Mesenchymal stem cell (in vitro differentiated cells and primary cell): ENCODE data around the gene TP53INP2. TPM values are rescaled to one million over a fixed set of nuclear protein-coding genes. Genes with fewer than 3 reads are reported as not detected.
"Not testable (repeated sequence)": the region's sequence is repeated elsewhere in the genome, so short reads cannot be mapped to it uniquely, and the experiment has no call there.

ENCODE experiments used
- DNase-seq: peaks from one replicate; pipeline ENCODE4 v3.0.0-alpha.2; 2013
- H2AFZ ChIP-seq: one replicate; pipeline ENCODE4 v1.6.1; 2013; ENCODE audit warnings: low read depth, mild to moderate bottlenecking, control low read depth, inconsistent platforms, low read length, moderate library complexity
- H2AK5ac ChIP-seq: 2 replicates; pipeline ENCODE4 v1.6.1; 2013; ENCODE audit warnings: low read length, moderate library complexity, mild to moderate bottlenecking, inconsistent platforms; ENCODE audit not compliant: severe bottlenecking
- H2BK120ac ChIP-seq: one replicate; pipeline ENCODE4 v1.6.1; 2013; ENCODE audit warnings: low read depth, mild to moderate bottlenecking, inconsistent platforms, low read length, moderate library complexity
- H2BK12ac ChIP-seq, 2 experiments: one replicate each; pipeline ENCODE4 v1.6.1; 2013; ENCODE audit warnings: inconsistent platforms in 2 of 2, low read length in 2 of 2, mild to moderate bottlenecking in 2 of 2, moderate library complexity in 2 of 2, control low read depth in 1 of 2
- H2BK15ac ChIP-seq: one replicate; pipeline ENCODE4 v1.6.1; 2013; ENCODE audit warnings: mild to moderate bottlenecking, low read depth, inconsistent platforms; ENCODE audit not compliant: poor library complexity, severe bottlenecking
- H2BK5ac ChIP-seq: 2 replicates; pipeline ENCODE4 v1.6.1; 2013; ENCODE audit warnings: low read depth, mild to moderate bottlenecking, low read length, control low read depth, inconsistent platforms; ENCODE audit not compliant: poor library complexity, severe bottlenecking
- H3K14ac ChIP-seq, 2 experiments: one replicate each; pipeline ENCODE4 v1.6.1; 2013; ENCODE audit warnings: inconsistent platforms in 2 of 2, low read length in 2 of 2, control low read depth in 1 of 2, mild to moderate bottlenecking in 1 of 2, moderate library complexity in 1 of 2
- H3K18ac ChIP-seq, 2 experiments: one replicate each; pipeline ENCODE4 v1.6.1; 2013; ENCODE audit warnings: inconsistent platforms in 2 of 2, low read length in 2 of 2, control low read depth in 1 of 2, low read depth in 1 of 2, mild to moderate bottlenecking in 1 of 2
- H3K23ac ChIP-seq, 2 experiments: one replicate each; pipeline ENCODE4 v1.6.1; 2013; ENCODE audit warnings: inconsistent platforms in 2 of 2, low read length in 2 of 2, mild to moderate bottlenecking in 2 of 2, moderate library complexity in 2 of 2, control low read depth in 1 of 2
- H3K27ac ChIP-seq: 2 replicates; pipeline ENCODE4 v1.5.1; 2013; ENCODE audit warnings: mild to moderate bottlenecking, moderate library complexity, low read length, control low read depth, inconsistent platforms; ENCODE audit not compliant: poor library complexity, severe bottlenecking
- H3K27me3 ChIP-seq, 2 experiments: 2 replicates each; pipeline versions ENCODE4 v1.6.1 to v1.7.0; 2013; ENCODE audit warnings: low read length in 2 of 2, mild to moderate bottlenecking in 2 of 2, moderate library complexity in 2 of 2, control low read depth in 1 of 2, inconsistent platforms in 1 of 2; ENCODE audit not compliant: control insufficient read depth in 1 of 2, insufficient read depth in 1 of 2
- H3K36me3 ChIP-seq, 2 experiments: 2 replicates each; pipeline versions ENCODE4 v1.6.1 to v1.7.0; 2013; ENCODE audit warnings: low read length in 2 of 2, control low read depth in 1 of 2, inconsistent platforms in 1 of 2, low read depth in 1 of 2, mild to moderate bottlenecking in 1 of 2; ENCODE audit not compliant: insufficient read depth in 2 of 2, control insufficient read depth in 1 of 2
- H3K4ac ChIP-seq, 2 experiments: one replicate each; pipeline ENCODE4 v1.6.1; 2013; ENCODE audit warnings: inconsistent platforms in 2 of 2, low read length in 2 of 2, mild to moderate bottlenecking in 2 of 2, moderate library complexity in 2 of 2, control low read depth in 1 of 2, low read depth in 1 of 2
- H3K4me1 ChIP-seq: 2 replicates; pipeline ENCODE4 v1.6.1; 2013; ENCODE audit warnings: low read depth, low read length, control low read depth; ENCODE audit not compliant: control insufficient read depth, insufficient read depth
- H3K4me2 ChIP-seq: 2 replicates; pipeline ENCODE4 v1.6.1; 2013; ENCODE audit warnings: low read length, mild to moderate bottlenecking, inconsistent platforms; ENCODE audit not compliant: poor library complexity, severe bottlenecking
- H3K4me3 ChIP-seq, 2 experiments: 2 replicates each; pipeline versions ENCODE4 v1.5.1 to v1.7.0; 2013; ENCODE audit warnings: low read length in 2 of 2, mild to moderate bottlenecking in 2 of 2, control low read depth in 1 of 2, low read depth in 1 of 2; ENCODE audit not compliant: insufficient read depth in 1 of 2
- H3K79me1 ChIP-seq: replicated peaks from 2 replicates; pipeline ENCODE4 v1.6.1; 2013; ENCODE audit warnings: mild to moderate bottlenecking, control low read depth, low read length, inconsistent platforms; ENCODE audit not compliant: poor library complexity, severe bottlenecking
- H3K9ac ChIP-seq: 2 replicates; pipeline ENCODE4 v1.7.0; 2013; ENCODE audit warnings: mild to moderate bottlenecking, low read length, moderate library complexity
- H3K9me3 ChIP-seq: 2 replicates; pipeline ENCODE4 v1.7.0; 2013; ENCODE audit warnings: mild to moderate bottlenecking, low read length; ENCODE audit not compliant: control insufficient read depth
- H4K8ac ChIP-seq: one replicate; pipeline ENCODE4 v1.6.1; 2013; ENCODE audit warnings: inconsistent platforms, mild to moderate bottlenecking, low read length, moderate library complexity
- H4K91ac ChIP-seq: one replicate; pipeline ENCODE4 v1.6.1; 2013; ENCODE audit warnings: mild to moderate bottlenecking, low read length, inconsistent platforms
- WGBS: methylation state at CpG from one replicate; pipeline ENCODE4 v1.1.7; 2013; ENCODE audit warnings: mixed read lengths; 5-methylcytosine and 5-hydroxymethylcytosine counted together
- polyA plus RNA-seq, 2 experiments: library from polyadenylated mRNA; stranded (reverse); fragments of 200-250 nt; gene quantifications; one replicate each; pipeline ENCODE4 v1.2.3, GENCODE V29; 2013

Gene TP53INP2
- 44.3 TPM for polyA plus RNA-seq (2013, experiment 1 of 2)
- 41.7 TPM for polyA plus RNA-seq (2013, experiment 2 of 2)

- Histone ChIP-seq H3K4me1 (peaks cover 17% of the 10 kb centered on the region), H3K36me3 (peaks cover 0 to 4% of the 10 kb centered on the region in 2 experiments), H2BK15ac (peak within 1 kb of the TSS; percentile 90), H2AK5ac (no peak within 1 kb of the TSS), H3K14ac (peak within 1 kb of the TSS in 1 of 2 experiments; percentile 78), H3K79me1 (peaks cover 10% of the 10 kb centered on the region), H2AFZ (peak within 1 kb of the TSS; percentile 30), H3K23ac (no peak within 1 kb of the TSS), H3K27ac (peak within 1 kb of the TSS; percentile 36), H2BK12ac (peak within 1 kb of the TSS in 1 of 2 experiments; percentile 57), H3K18ac (peak within 1 kb of the TSS; percentile 96 to 98), H3K4me2 (peak within 1 kb of the TSS; percentile 99), H3K27me3 (peaks cover 0 to 11% of the 10 kb centered on the region in 2 experiments), H3K4ac (peak within 1 kb of the TSS; percentile 77 to 90), H4K8ac (peak within 1 kb of the TSS; percentile 81), H3K9me3 (no peaks in the 10 kb centered on the region), H3K9ac (peak within 1 kb of the TSS; percentile 92), H2BK120ac (peak within 1 kb of the TSS; percentile 29), H3K4me3 (peak within 1 kb of the TSS; percentile 83 to 88), H4K91ac (peak within 1 kb of the TSS; percentile 94), H2BK5ac (no peak within 1 kb of the TSS)
- WGBS: 2% methylated on average over 69 of the region's 82 CpGs
- DNase-seq: peak; percentile 95
These were observed at the start of gene TP53INP2 for GRCh38 chr20:34704177-34705007. Gene TP53INP2, plus strand, starts transcription at chr20:34704344. Its CDS starts 4,396 bp downstream, at chr20:34708740.

GRCh38 chr20:34658654-34659053, 45.5 kb upstream of the TP53INP2 start:
- H3K4ac ChIP-seq, H3K23ac ChIP-seq, H3K4me3 ChIP-seq, H3K4me2 ChIP-seq, H2BK12ac ChIP-seq, H3K4me1 ChIP-seq, DNase-seq, H3K18ac ChIP-seq, H2BK5ac ChIP-seq, H2BK120ac ChIP-seq, H3K79me1 ChIP-seq, H3K36me3 ChIP-seq, H3K14ac ChIP-seq, H3K27me3 ChIP-seq, H4K8ac ChIP-seq, H3K27ac ChIP-seq, H2AK5ac ChIP-seq, H3K9ac ChIP-seq, H2AFZ ChIP-seq, H2BK15ac ChIP-seq, H4K91ac ChIP-seq, H3K9me3 ChIP-seq: not testable (repeated sequence)
- 100% methylated on average over 10 of the region's 31 CpGs for whole genome bisulfite sequencing

GRCh38 chr20:34661811-34662210, 42.3 kb upstream of the TP53INP2 start:
- not testable (repeated sequence) for H3K36me3 ChIP-seq, H3K9me3 ChIP-seq, H2BK12ac ChIP-seq, H3K14ac ChIP-seq, H3K23ac ChIP-seq, H3K9ac ChIP-seq, H3K27ac ChIP-seq, H3K18ac ChIP-seq, H3K27me3 ChIP-seq, H3K4me1 ChIP-seq, H4K91ac ChIP-seq, H2BK5ac ChIP-seq, H2BK120ac ChIP-seq, H3K4ac ChIP-seq, H4K8ac ChIP-seq, H3K4me2 ChIP-seq, H3K4me3 ChIP-seq, H2AFZ ChIP-seq, H2AK5ac ChIP-seq, H2BK15ac ChIP-seq
- 97% methylated on average over 4 of the region's 5 CpGs for WGBS
- peak; percentile 30 for DNase-seq
- H3K79me1 ChIP-seq: peaks cover 14% of the 10 kb centered on the region

- WGBS: 78% methylated on average over 4 of the region's 5 CpGs
- no peak overlapping the region for H3K4ac ChIP-seq
- H3K27me3 ChIP-seq: no peaks in the 10 kb centered on the region
- no peak overlapping the region for H2BK5ac ChIP-seq
- peak overlapping the region in 1 of 2 experiments; percentile 21 for H3K18ac ChIP-seq
- H3K79me1 ChIP-seq: peaks cover 15% of the 10 kb centered on the region
- no peak overlapping the region for H3K23ac ChIP-seq
- H4K91ac ChIP-seq: no peak overlapping the region
- no peak overlapping the region for H2BK15ac ChIP-seq
- no peak overlapping the region for H3K14ac ChIP-seq
- H2AFZ ChIP-seq: no peak overlapping the region
- H3K9me3 ChIP-seq: no peaks in the 10 kb centered on the region
- H3K4me2 ChIP-seq: no peak overlapping the region
- peak; percentile 57 for DNase-seq
- no peaks in the 10 kb centered on the region for H3K36me3 ChIP-seq
- H3K4me3 ChIP-seq: no peak overlapping the region
- no peak overlapping the region for H2BK12ac ChIP-seq
- H2BK120ac ChIP-seq: no peak overlapping the region
- H3K4me1 ChIP-seq: peaks cover 2% of the 10 kb centered on the region
- H3K27ac ChIP-seq: no peak overlapping the region
- H2AK5ac ChIP-seq: no peak overlapping the region
- no peak overlapping the region for H4K8ac ChIP-seq
- no peak overlapping the region for H3K9ac ChIP-seq
These were observed 40.8 kb upstream of the TP53INP2 start for GRCh38 chr20:34663213-34663943.
